Mesendoderm (in vitro differentiated cells): ENCODE results near the gene TNFAIP8L1.
A peak's percentile ranks its signal among the peaks of the same experiment; 100 is the strongest.

Experiments
- DNase-seq: peaks from one replicate; pipeline ENCODE4 v3.0.0; 2013
- H2AK5ac ChIP-seq: 2 replicates; pipeline ENCODE4 v1.6.1; 2013; ENCODE audit warnings: low read length, inconsistent platforms
- H2BK120ac ChIP-seq: 2 replicates; pipeline ENCODE4 v1.6.1; 2013; ENCODE audit warnings: low read depth, mild to moderate bottlenecking, low read length, moderate library complexity, mixed read lengths
- H2BK15ac ChIP-seq: replicated peaks from 2 replicates; pipeline ENCODE4 v1.6.1; 2013; ENCODE audit warnings: low read depth, mild to moderate bottlenecking, moderate library complexity
- H2BK5ac ChIP-seq: 2 replicates; pipeline ENCODE4 v1.6.1; 2013; ENCODE audit warnings: low read length, inconsistent platforms
- H3K18ac ChIP-seq: 2 replicates; pipeline ENCODE4 v1.6.1; 2013; ENCODE audit warnings: mild to moderate bottlenecking, low read length, mixed read lengths
- H3K23ac ChIP-seq: one replicate; pipeline ENCODE4 v1.6.1; 2013; ENCODE audit warnings: low read length
- H3K27ac ChIP-seq: 2 replicates; pipeline ENCODE4 v1.5.1; 2013; ENCODE audit warnings: low read depth, mild to moderate bottlenecking, inconsistent platforms, low read length, moderate library complexity
- H3K27me3 ChIP-seq: 2 replicates; pipeline ENCODE4 v1.6.1; 2013; ENCODE audit warnings: low read length, control low read depth, mild to moderate bottlenecking, inconsistent platforms; ENCODE audit not compliant: insufficient read depth, poor library complexity
- H3K36me3 ChIP-seq: 2 replicates; pipeline ENCODE4 v1.6.1; 2013; ENCODE audit warnings: low read length, inconsistent platforms; ENCODE audit not compliant: control insufficient read depth, insufficient read depth
- H3K4ac ChIP-seq: one replicate; pipeline ENCODE4 v1.6.1; 2013; ENCODE audit warnings: low read depth, mild to moderate bottlenecking, low read length, moderate library complexity
- H3K4me1 ChIP-seq: 2 replicates; pipeline ENCODE4 v1.6.1; 2013; ENCODE audit warnings: low read depth, low read length, inconsistent platforms; ENCODE audit not compliant: control insufficient read depth
- H3K4me2 ChIP-seq: 2 replicates; pipeline ENCODE4 v1.6.1; 2013; ENCODE audit warnings: low read length
- H3K4me3 ChIP-seq: 2 replicates; pipeline ENCODE4 v1.5.1; 2013; ENCODE audit warnings: mild to moderate bottlenecking, low read length
- H3K56ac ChIP-seq: one replicate; pipeline ENCODE4 v1.6.1; 2013; ENCODE audit warnings: low read length
- H3K79me1 ChIP-seq: 2 replicates; pipeline ENCODE4 v1.6.1; 2013; ENCODE audit warnings: low read length, inconsistent platforms
- H3K79me2 ChIP-seq: 2 replicates; pipeline ENCODE4 v1.6.1; 2013; ENCODE audit warnings: mild to moderate bottlenecking, low read length; ENCODE audit not compliant: control insufficient read depth, insufficient read depth
- H3K9ac ChIP-seq: 2 replicates; pipeline ENCODE4 v1.6.1; 2013; ENCODE audit warnings: low read length, inconsistent platforms
- H4K5ac ChIP-seq: one replicate; pipeline ENCODE4 v1.6.1; 2013; ENCODE audit warnings: low read length
- H4K8ac ChIP-seq: one replicate; pipeline ENCODE4 v1.6.1; 2013; ENCODE audit warnings: low read depth, mild to moderate bottlenecking, control low read depth, low read length, moderate library complexity
- WGBS: extraction: QIAGEN DNeasy Blood & Tissue Kit; methylation state at CpG from one replicate; pipeline ENCODE4 v1.1.7; 2013; ENCODE audit warnings: low lambda C conversion rate, missing lambda C conversion rate; ENCODE audit not compliant: insufficient coverage; ENCODE audit errors: extremely low coverage; 5-methylcytosine and 5-hydroxymethylcytosine counted together

TNFAIP8L1 gene

GRCh38 chr19:4642625-4643024, 3.3 kb downstream of the TNFAIP8L1 start:
- H3K36me3 ChIP-seq, result no peaks in the 10 kb centered on the region
- no peak overlapping the region for H3K9ac ChIP-seq
- DNase-seq, result no peak
- no peak overlapping the region for H2AK5ac ChIP-seq
- no CpG with 5 or more reads among the region's 6 CpGs for WGBS
- no peak overlapping the region for H2BK15ac ChIP-seq
- no peak overlapping the region for H4K8ac ChIP-seq
- no peak overlapping the region for H3K4me2 ChIP-seq
- no peak overlapping the region for H2BK5ac ChIP-seq
- peaks cover 6% of the 10 kb centered on the region for H3K4me1 ChIP-seq
- H3K18ac ChIP-seq, result no peak overlapping the region
- H3K79me1 ChIP-seq, result no peaks in the 10 kb centered on the region
- H3K4ac ChIP-seq, result no peak overlapping the region
- H3K27me3 ChIP-seq, result no peaks in the 10 kb centered on the region
- H4K5ac ChIP-seq, result no peak overlapping the region
- H3K79me2 ChIP-seq, result no peaks in the 10 kb centered on the region
- no peak overlapping the region for H3K4me3 ChIP-seq
- H3K23ac ChIP-seq, result no peak overlapping the region
- H3K27ac ChIP-seq, result no peak overlapping the region
- no peak overlapping the region for H2BK120ac ChIP-seq
- no peak overlapping the region for H3K56ac ChIP-seq

GRCh38 chr19:4645718-4646117, 6.4 kb downstream of the TNFAIP8L1 start:
- H4K8ac ChIP-seq, result no peak overlapping the region

GRCh38 chr19:4647676-4648644, 8.6 kb downstream of the TNFAIP8L1 start:
- H3K23ac ChIP-seq, result no peak overlapping the region
- H2BK120ac ChIP-seq, result no peak overlapping the region
- H3K27me3 ChIP-seq, result no peaks in the 10 kb centered on the region
- no peaks in the 10 kb centered on the region for H3K79me2 ChIP-seq
- H3K36me3 ChIP-seq, result no peaks in the 10 kb centered on the region
- no peak overlapping the region for H3K18ac ChIP-seq
- no peak overlapping the region for H3K4me2 ChIP-seq
- H3K9ac ChIP-seq, result no peak overlapping the region
- H3K4me3 ChIP-seq, result no peak overlapping the region
- H3K4me1 ChIP-seq, result no peaks in the 10 kb centered on the region
- H3K79me1 ChIP-seq, result no peaks in the 10 kb centered on the region
- H3K4ac ChIP-seq, result no peak overlapping the region
- H2AK5ac ChIP-seq, result no peak overlapping the region
- H4K8ac ChIP-seq, result no peak overlapping the region
- H2BK15ac ChIP-seq, result no peak overlapping the region
- no peak overlapping the region for H3K56ac ChIP-seq
- no peak overlapping the region for H2BK5ac ChIP-seq
- no peak overlapping the region for H3K27ac ChIP-seq
- peak; percentile 52 for DNase-seq
- no CpG with 5 or more reads among the region's 20 CpGs for WGBS
- H4K5ac ChIP-seq, result no peak overlapping the region

More at GRCh38 chr19:4645718-4646117, 6.4 kb downstream of the TNFAIP8L1 start:
- Histone ChIP-seq H2BK120ac (no peak overlapping the region), H3K36me3 (no peaks in the 10 kb centered on the region), H2BK15ac (no peak overlapping the region), H3K79me2 (no peaks in the 10 kb centered on the region), H3K18ac (no peak overlapping the region), H3K79me1 (no peaks in the 10 kb centered on the region), H3K27me3 (no peaks in the 10 kb centered on the region), H3K4me1 (no peaks in the 10 kb centered on the region), H4K5ac (no peak overlapping the region), H3K4me2 (no peak overlapping the region), H3K4ac (no peak overlapping the region), H3K23ac (no peak overlapping the region), H3K4me3 (no peak overlapping the region), H3K27ac (no peak overlapping the region), H2BK5ac (no peak overlapping the region), H3K56ac (no peak overlapping the region), H2AK5ac (no peak overlapping the region), H3K9ac (no peak overlapping the region)
- WGBS, result no CpG with 5 or more reads among the region's 4 CpGs
- DNase-seq, result no peak

GRCh38 chr19:4649392-4650047, 10.2 kb downstream of the TNFAIP8L1 start:
- H3K27me3 ChIP-seq, result no peaks in the 10 kb centered on the region
- no peak overlapping the region for H3K4ac ChIP-seq
- H3K4me1 ChIP-seq, result no peaks in the 10 kb centered on the region
- no peak overlapping the region for H2AK5ac ChIP-seq
- DNase-seq, result no peak
- H3K4me2 ChIP-seq, result no peak overlapping the region
- no peaks in the 10 kb centered on the region for H3K79me1 ChIP-seq
- H3K36me3 ChIP-seq, result no peaks in the 10 kb centered on the region
- no peak overlapping the region for H2BK5ac ChIP-seq
- no peaks in the 10 kb centered on the region for H3K79me2 ChIP-seq
- no peak overlapping the region for H3K56ac ChIP-seq
- no CpG with 5 or more reads among the region's 19 CpGs for WGBS
- no peak overlapping the region for H2BK15ac ChIP-seq
- H3K4me3 ChIP-seq, result no peak overlapping the region
- no peak overlapping the region for H3K9ac ChIP-seq
- no peak overlapping the region for H4K8ac ChIP-seq
- no peak overlapping the region for H3K23ac ChIP-seq
- no peak overlapping the region for H2BK120ac ChIP-seq
- no peak overlapping the region for H4K5ac ChIP-seq
- no peak overlapping the region for H3K27ac ChIP-seq
- H3K18ac ChIP-seq, result no peak overlapping the region

GRCh38 chr19:4650159-4650558, 10.8 kb downstream of the TNFAIP8L1 start:
- no peak overlapping the region for H2BK5ac ChIP-seq
- no peaks in the 10 kb centered on the region for H3K79me1 ChIP-seq
- H4K8ac ChIP-seq, result no peak overlapping the region
- peaks cover 2% of the 10 kb centered on the region for H3K36me3 ChIP-seq
- H4K5ac ChIP-seq, result no peak overlapping the region
- no peaks in the 10 kb centered on the region for H3K4me1 ChIP-seq
- no peak overlapping the region for H2BK120ac ChIP-seq
- H3K9ac ChIP-seq, result no peak overlapping the region
- H3K27me3 ChIP-seq, result no peaks in the 10 kb centered on the region
- no peak overlapping the region for H3K4me2 ChIP-seq
- no peak for DNase-seq
- no peak overlapping the region for H3K23ac ChIP-seq
- H3K27ac ChIP-seq, result no peak overlapping the region
- H3K4ac ChIP-seq, result no peak overlapping the region
- H3K79me2 ChIP-seq, result no peaks in the 10 kb centered on the region
- no peak overlapping the region for H2BK15ac ChIP-seq
- no CpG with 5 or more reads among the region's 2 CpGs for WGBS
- no peak overlapping the region for H2AK5ac ChIP-seq
- H3K18ac ChIP-seq, result no peak overlapping the region
- H3K56ac ChIP-seq, result peak overlapping the region; percentile 15
- no peak overlapping the region for H3K4me3 ChIP-seq
